HCT116 (cell line): Measurements from ENCODE around the gene RANBP17. TPM values are rescaled to one million over a fixed set of nuclear protein-coding genes. Genes with fewer than 3 reads are reported as not detected.

Source experiments
- ATAC-seq: fragments of 200-7000 bp; cut with Tn5 transposase; 2 replicates; pipeline ENCODE4 v1.9.1; 2020; ENCODE audit warnings: mild to moderate bottlenecking, moderate library complexity
- BruUV-seq: library from RNA; stranded (reverse); fragments of 400-500 nt; replicated peaks from 2 replicates; lab custom pipeline; 2021; lab: Mats Ljungman, UMichigan
- CTCF ChIA-PET: fragments of 300-600 bp; sonication (Branson Sonifier 250); formaldehyde crosslinking; loops from one replicate; lab custom pipeline; 2021; ENCODE audit warnings: antibody characterized with exemption; lab: Charles Lee
- POLR2A ChIA-PET: fragments of 300-600, 350-600 bp; sonication (Branson Sonifier 250); formaldehyde crosslinking; loops from one replicate; lab custom pipeline; 2021; ENCODE audit warnings: antibody characterized with exemption; lab: Charles Lee
- RAD21 ChIA-PET, 2 experiments: fragments of 300-600 bp; sonication (Branson Sonifier 250); formaldehyde crosslinking; loops; one replicate each; lab custom pipeline; 2023; ENCODE audit warnings: low total read pairs in 2 of 2; ENCODE audit not compliant: uncharacterized antibody in 2 of 2, unreplicated experiment in 2 of 2, low non-redundant PET in 1 of 2; lab: Charles Lee
- DNase-seq: peaks from one replicate; pipeline ENCODE4 v3.0.0-alpha.2; 2010; ENCODE audit warnings: low read depth, low spot score
- H2AFZ ChIP-seq: fragments of 200-600 bp; shearing (Covaris generic), sonication (generic); 2 replicates; pipeline ENCODE4 v1.6.1; 2017; ENCODE audit warnings: low read depth, mixed run types, mixed read lengths, antibody characterized with exemption, low read length; ENCODE audit not compliant: poor library complexity, severe bottlenecking
- H3K27ac ChIP-seq: 2 replicates; pipeline ENCODE4 v1.5.1; 2012; ENCODE audit warnings: low read depth, low read length
- H3K27me3 ChIP-seq: fragments of 200-600 bp; sonication (generic); 2 replicates; pipeline ENCODE4 v1.6.1; 2016; ENCODE audit warnings: mixed run types, low read length, mixed read lengths; ENCODE audit not compliant: insufficient read depth
- H3K36me3 ChIP-seq, 2 experiments: fragments of 200-500 bp in 1 of 2; fragments of 200-600 bp in 1 of 2; sonication (Bioruptor generic) in 1 of 2; sonication (generic) in 1 of 2; 2 replicates each; pipeline versions ENCODE4 v1.5.1 to v1.6.1; 2014 to 2016; ENCODE audit warnings: low read length in 2 of 2, inconsistent platforms in 1 of 2, mixed read lengths in 1 of 2, mixed run types in 1 of 2; ENCODE audit not compliant: insufficient read depth in 2 of 2, control insufficient read depth in 1 of 2
- H3K4me1 ChIP-seq, 2 experiments: fragments of 200-600 bp in 1 of 2; sonication (generic) in 1 of 2; 2 replicates each; pipeline versions ENCODE4 v1.5.1 to v1.6.1; 2012 to 2017; ENCODE audit warnings: low read length in 2 of 2, inconsistent platforms in 1 of 2, mild to moderate bottlenecking in 1 of 2, mixed read lengths in 1 of 2, mixed run types in 1 of 2, moderate library complexity in 1 of 2; ENCODE audit not compliant: insufficient read depth in 2 of 2, control insufficient read depth in 1 of 2
- H3K4me2 ChIP-seq: fragments of 200-600 bp; sonication (generic); 2 replicates; pipeline ENCODE4 v1.6.1; 2017; ENCODE audit warnings: mixed run types, low read length, mixed read lengths
- H3K4me3 ChIP-seq, 2 experiments: fragments of 200-600 bp in 1 of 2; sonication (generic) in 1 of 2; replicated peaks in 1 of 2; 2 replicates each; pipeline ENCODE4 v1.5.1; 2011 to 2016; ENCODE audit warnings: low read length in 2 of 2, control low read depth in 1 of 2, low read depth in 1 of 2, mild to moderate bottlenecking in 1 of 2, mixed read lengths in 1 of 2, mixed run types in 1 of 2
- H3K79me2 ChIP-seq: fragments of 200-600 bp; sonication (generic); 2 replicates; pipeline ENCODE4 v1.6.1; 2017; ENCODE audit warnings: mild to moderate bottlenecking, mixed run types, low read length, moderate library complexity, mixed read lengths; ENCODE audit not compliant: insufficient read depth
- H3K9ac ChIP-seq: fragments of 200-600 bp; sonication (generic); 2 replicates; pipeline ENCODE4 v1.6.1; 2016; ENCODE audit warnings: low read length, mixed read lengths
- H3K9me2 ChIP-seq: fragments of 200-600 bp; sonication (generic), shearing (Covaris generic); 2 replicates; pipeline ENCODE4 v1.6.1; 2017; ENCODE audit warnings: mixed run types, mild to moderate bottlenecking, moderate library complexity; ENCODE audit not compliant: insufficient read depth
- H3K9me3 ChIP-seq, 2 experiments: fragments of 200-500 bp in 1 of 2; fragments of 200-600 bp in 1 of 2; sonication (Bioruptor generic) in 1 of 2; sonication (generic) in 1 of 2; 2 replicates each; pipeline ENCODE4 v1.6.1; 2014 to 2017; ENCODE audit warnings: low read length in 2 of 2, mixed read lengths in 2 of 2, inconsistent platforms in 1 of 2, low read depth in 1 of 2, mild to moderate bottlenecking in 1 of 2, mixed run types in 1 of 2, moderate library complexity in 1 of 2; ENCODE audit not compliant: control insufficient read depth in 1 of 2, insufficient read depth in 1 of 2
- H4K20me1 ChIP-seq: fragments of 200-600 bp; sonication (generic), shearing (Covaris generic); 2 replicates; pipeline ENCODE4 v1.6.1; 2017; ENCODE audit warnings: mixed run types, mild to moderate bottlenecking, moderate library complexity; ENCODE audit not compliant: insufficient read depth
- CEBPB ChIP-seq: IDR thresholded peaks from 2 replicates; pipeline ENCODE4 v1.6.1; 2012; ENCODE audit warnings: low read depth
- EGR1 ChIP-seq: IDR thresholded peaks from 2 replicates; pipeline ENCODE4 v1.6.1; 2012; ENCODE audit warnings: low read depth
- ELF1 ChIP-seq: IDR thresholded peaks from 2 replicates; pipeline ENCODE4 v1.6.1; 2012; ENCODE audit warnings: low read depth, borderline replicate concordance
- EZH2phosphoT487 ChIP-seq: fragments of 200-600 bp; IDR thresholded peaks from 2 replicates; pipeline ENCODE4 v1.6.1; 2018; ENCODE audit warnings: antibody characterized with exemption, borderline replicate concordance
- FOSL1 ChIP-seq: IDR thresholded peaks from 2 replicates; pipeline ENCODE4 v1.6.1; 2012; ENCODE audit warnings: low read depth
- POLR2A ChIP-seq: IDR thresholded peaks from 2 replicates; pipeline ENCODE4 v1.7.0; 2011; ENCODE audit warnings: borderline replicate concordance; ENCODE audit not compliant: insufficient read depth, insufficient read length; ENCODE audit errors: extremely low read depth
- RAD21 ChIP-seq: IDR thresholded peaks from 2 replicates; pipeline ENCODE4 v1.6.1; 2012; ENCODE audit warnings: low read depth, mild to moderate bottlenecking
- SIN3A ChIP-seq: IDR thresholded peaks from 2 replicates; pipeline ENCODE4 v1.6.1; 2012; ENCODE audit warnings: low read depth
- TCF7L2 ChIP-seq: IDR thresholded peaks from 2 replicates; pipeline ENCODE4 v1.7.0; 2011; ENCODE audit warnings: borderline replicate concordance, inconsistent platforms; ENCODE audit not compliant: insufficient read depth, insufficient read length; ENCODE audit errors: extremely low read depth
- ZFX ChIP-seq: fragments of 450-650 bp; IDR thresholded peaks from 2 replicates; pipeline ENCODE4 v1.6.1; 2017
- ZNF274 ChIP-seq: fragments of 200-500 bp; sonication (Bioruptor generic); IDR thresholded peaks from 2 replicates; pipeline ENCODE4 v1.6.1; 2014; ENCODE audit warnings: mild to moderate bottlenecking, low read depth, low read length, inconsistent platforms
- intact Hi-C: fragments of 100-400 bp; cut with micrococcal nuclease; formaldehyde crosslinking; loops from 2 replicates; pipeline ENCODE4 v1.10.0; 2022
- total RNA-seq: library from RNA; stranded (reverse); gene quantifications from one replicate; pipeline ENCODE4 v1.2.1, GENCODE V29; 2021; ENCODE audit not compliant: unreplicated experiment
- TF ChIP-seq, protein P1 (sequence below): IDR thresholded peaks from 2 replicates; pipeline ENCODE4 v1.6.1; 2012
- TF ChIP-seq, protein P2 (sequence below): IDR thresholded peaks from 2 replicates; pipeline ENCODE4 v1.6.1; 2012; ENCODE audit warnings: low read depth

The RANBP17 gene
- total RNA-seq, 1 experiment from 2014 or later = 18.2 TPM

- H3K79me2 ChIP-seq = no peaks in the 10 kb centered on the region
- H3K4me3 ChIP-seq = no peak overlapping the region
- no peaks in the 10 kb centered on the region for H3K27me3 ChIP-seq
- no peak for TF ChIP-seq TCF7L2
- TF ChIP-seq POLR2A = no peak
- no peak for TF ChIP-seq EZH2phosphoT487
- TF ChIP-seq SIN3A = no peak
- no peak for TF ChIP-seq FOSL1
- TF ChIP-seq, protein P1, sequence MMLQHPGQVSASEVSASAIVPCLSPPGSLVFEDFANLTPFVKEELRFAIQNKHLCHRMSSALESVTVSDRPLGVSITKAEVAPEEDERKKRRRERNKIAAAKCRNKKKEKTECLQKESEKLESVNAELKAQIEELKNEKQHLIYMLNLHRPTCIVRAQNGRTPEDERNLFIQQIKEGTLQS = no peak
- no peak for TF ChIP-seq RAD21
- TF ChIP-seq ELF1 = no peak
- no peaks in the 10 kb centered on the region for H3K4me1 ChIP-seq
- H3K4me2 ChIP-seq = no peak overlapping the region
- ChIA-PET CTCF (no interaction called here), POLR2A (no interaction called here), RAD21 (no interaction called here)
- no peak overlapping the region for H3K9ac ChIP-seq
- no peak for ATAC-seq
- no peaks in the 10 kb centered on the region for H4K20me1 ChIP-seq
- H2AFZ ChIP-seq = no peak overlapping the region
- H3K36me3 ChIP-seq = no peaks in the 10 kb centered on the region
- no peaks in the 10 kb centered on the region for H3K9me2 ChIP-seq
- no TSS peak for BruUV-seq
- no peak overlapping the region for H3K27ac ChIP-seq
- no peak for DNase-seq
- no peaks in the 10 kb centered on the region for H3K9me3 ChIP-seq
- intact Hi-C loops = loop anchor here (10.0 kb wide), 1 partner anchor 457 kb away; no protein-coding TSS in a partner anchor
Measured at GRCh38 chr5:171201310-171201709, 339.5 kb downstream of the RANBP17 start.

GRCh38 chr5:171205375-171205774, 343.6 kb downstream of the RANBP17 start:
- Histone ChIP-seq H3K27ac (no peak overlapping the region), H3K9me3 (no peaks in the 10 kb centered on the region), H3K9me2 (no peaks in the 10 kb centered on the region), H4K20me1 (no peaks in the 10 kb centered on the region), H3K9ac (no peak overlapping the region), H3K79me2 (no peaks in the 10 kb centered on the region), H3K4me3 (no peak overlapping the region), H3K36me3 (no peaks in the 10 kb centered on the region), H3K4me2 (no peak overlapping the region), H3K27me3 (no peaks in the 10 kb centered on the region), H3K4me1 (0 out of 4 replicates have a peak, but pooled peaks cover 0 to 3% of the 10 kb centered on the region in 2 experiments), H2AFZ (no peak overlapping the region)
- no peak for TF ChIP-seq ZFX
- TF ChIP-seq ZNF274 = no peak
- no peak for TF ChIP-seq ELF1
- TF ChIP-seq, protein P2, sequence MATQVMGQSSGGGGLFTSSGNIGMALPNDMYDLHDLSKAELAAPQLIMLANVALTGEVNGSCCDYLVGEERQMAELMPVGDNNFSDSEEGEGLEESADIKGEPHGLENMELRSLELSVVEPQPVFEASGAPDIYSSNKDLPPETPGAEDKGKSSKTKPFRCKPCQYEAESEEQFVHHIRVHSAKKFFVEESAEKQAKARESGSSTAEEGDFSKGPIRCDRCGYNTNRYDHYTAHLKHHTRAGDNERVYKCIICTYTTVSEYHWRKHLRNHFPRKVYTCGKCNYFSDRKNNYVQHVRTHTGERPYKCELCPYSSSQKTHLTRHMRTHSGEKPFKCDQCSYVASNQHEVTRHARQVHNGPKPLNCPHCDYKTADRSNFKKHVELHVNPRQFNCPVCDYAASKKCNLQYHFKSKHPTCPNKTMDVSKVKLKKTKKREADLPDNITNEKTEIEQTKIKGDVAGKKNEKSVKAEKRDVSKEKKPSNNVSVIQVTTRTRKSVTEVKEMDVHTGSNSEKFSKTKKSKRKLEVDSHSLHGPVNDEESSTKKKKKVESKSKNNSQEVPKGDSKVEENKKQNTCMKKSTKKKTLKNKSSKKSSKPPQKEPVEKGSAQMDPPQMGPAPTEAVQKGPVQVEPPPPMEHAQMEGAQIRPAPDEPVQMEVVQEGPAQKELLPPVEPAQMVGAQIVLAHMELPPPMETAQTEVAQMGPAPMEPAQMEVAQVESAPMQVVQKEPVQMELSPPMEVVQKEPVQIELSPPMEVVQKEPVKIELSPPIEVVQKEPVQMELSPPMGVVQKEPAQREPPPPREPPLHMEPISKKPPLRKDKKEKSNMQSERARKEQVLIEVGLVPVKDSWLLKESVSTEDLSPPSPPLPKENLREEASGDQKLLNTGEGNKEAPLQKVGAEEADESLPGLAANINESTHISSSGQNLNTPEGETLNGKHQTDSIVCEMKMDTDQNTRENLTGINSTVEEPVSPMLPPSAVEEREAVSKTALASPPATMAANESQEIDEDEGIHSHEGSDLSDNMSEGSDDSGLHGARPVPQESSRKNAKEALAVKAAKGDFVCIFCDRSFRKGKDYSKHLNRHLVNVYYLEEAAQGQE = no peak
- TF ChIP-seq RAD21 = no peak
- no peak for TF ChIP-seq TCF7L2
- no peak for TF ChIP-seq FOSL1
- no peak for TF ChIP-seq EGR1
- TF ChIP-seq CEBPB = no peak
- CTCF ChIA-PET = interaction anchor here (0.7 to 3.9 kb wide), 3 partner anchors 10 to 137 kb away, joined by 3 to 50 read pairs (median 3); no protein-coding TSS in a partner anchor
- DNase-seq (no peak), ATAC-seq (no peak)
- RAD21 ChIA-PET = no interaction called here
- POLR2A ChIA-PET = no interaction called here
- BruUV-seq = no TSS peak
- intact Hi-C loops = loop anchor here (10.0 kb wide), 1 partner anchor 461 kb away; no protein-coding TSS in a partner anchor
